GM23338 (cell line): ENCODE data around the gene THTPA. TPM values are rescaled to one million over a fixed set of nuclear protein-coding genes. Genes with fewer than 3 reads are reported as not detected.

Source experiments
- ATAC-seq: fragments of 200-7000 bp; cut with Tn5 transposase; 3 replicates; pipeline ENCODE4 v1.9.1; 2020
- DNase-seq: peaks from one replicate; pipeline ENCODE4 v3.0.0-alpha.2; 2015; ENCODE audit warnings: low spot score
- H2AFZ ChIP-seq: fragments of 200-600 bp; sonication (generic); 2 replicates; pipeline ENCODE4 v1.8.0; 2016; ENCODE audit warnings: antibody characterized with exemption, mild to moderate bottlenecking, moderate library complexity
- H3F3A ChIP-seq: fragments of 200-600 bp; sonication (generic); replicated peaks from 2 replicates; pipeline ENCODE4 v1.8.0; 2017; ENCODE audit warnings: antibody characterized with exemption, mixed run types, low read depth
- H3K27ac ChIP-seq: fragments of 200-600 bp; sonication (generic); 2 replicates; pipeline ENCODE4 v1.6.1; 2016; ENCODE audit warnings: low read depth
- H3K27me3 ChIP-seq: fragments of 200-600 bp; sonication (generic); 2 replicates; pipeline ENCODE4 v1.8.0; 2016; ENCODE audit warnings: mild to moderate bottlenecking, mixed run types, moderate library complexity; ENCODE audit not compliant: insufficient read depth
- H3K36me3 ChIP-seq: fragments of 200-600 bp; sonication (generic); 2 replicates; pipeline ENCODE4 v1.8.0; 2016; ENCODE audit warnings: mild to moderate bottlenecking; ENCODE audit not compliant: insufficient read depth
- H3K4me1 ChIP-seq: fragments of 200-600 bp; sonication (generic); 2 replicates; pipeline ENCODE4 v1.8.0; 2016; ENCODE audit warnings: mild to moderate bottlenecking, moderate library complexity; ENCODE audit not compliant: insufficient read depth
- H3K4me2 ChIP-seq: fragments of 200-600 bp; sonication (generic); 2 replicates; pipeline ENCODE4 v1.7.1; 2017; ENCODE audit warnings: mixed run types
- H3K4me3 ChIP-seq: fragments of 200-600 bp; sonication (generic); 2 replicates; pipeline ENCODE4 v1.6.1; 2016; ENCODE audit warnings: mixed run types
- H3K79me2 ChIP-seq: fragments of 200-600 bp; sonication (generic); replicated peaks from 2 replicates; pipeline ENCODE4 v1.8.0; 2017; ENCODE audit warnings: mild to moderate bottlenecking; ENCODE audit not compliant: insufficient read depth
- H3K9me2 ChIP-seq: fragments of 200-600 bp; sonication (generic); 2 replicates; pipeline ENCODE4 v1.8.0; 2017; ENCODE audit not compliant: insufficient read depth
- H4K20me1 ChIP-seq: fragments of 200-600 bp; sonication (generic); replicated peaks from 2 replicates; pipeline ENCODE4 v1.8.0; 2017; ENCODE audit warnings: mild to moderate bottlenecking; ENCODE audit not compliant: insufficient read depth
- H3K27ac Mint-ChIP-seq: 2 replicates; pipeline ENCODE4 v1.8.0; 2020; ENCODE audit warnings: inconsistent platforms, mild to moderate bottlenecking, moderate library complexity, mixed read lengths
- H3K27me3 Mint-ChIP-seq: 3 replicates; pipeline ENCODE4 v1.8.0; 2022; ENCODE audit warnings: low read depth, mild to moderate bottlenecking, moderate library complexity, mixed read lengths, inconsistent platforms; ENCODE audit not compliant: insufficient read depth, poor library complexity
- H3K36me3 Mint-ChIP-seq: 3 replicates; pipeline ENCODE4 v1.8.0; 2021; ENCODE audit warnings: low read depth, mild to moderate bottlenecking, inconsistent platforms, moderate library complexity, mixed read lengths
- H3K4me1 Mint-ChIP-seq: 3 replicates; pipeline ENCODE4 v1.8.0; 2020; ENCODE audit warnings: mild to moderate bottlenecking, inconsistent platforms, mixed read lengths
- H3K4me3 Mint-ChIP-seq: 3 replicates; pipeline ENCODE4 v1.8.0; 2021; ENCODE audit warnings: moderate library complexity, mild to moderate bottlenecking, inconsistent platforms, mixed read lengths
- H3K9me3 Mint-ChIP-seq: 3 replicates; pipeline ENCODE4 v1.8.0; 2020; ENCODE audit warnings: moderate library complexity, mild to moderate bottlenecking, inconsistent platforms, mixed read lengths
- CTCF ChIP-seq, 2 experiments: fragments of 200-600 bp in 1 of 2; sonication (generic) in 1 of 2; conservative IDR thresholded peaks; 2 replicates each; pipeline versions ENCODE4 v1.5.1 to v1.6.1; 2016 to 2017; ENCODE audit warnings: antibody characterized with exemption in 2 of 2, low read depth in 2 of 2, mild to moderate bottlenecking in 2 of 2, moderate library complexity in 1 of 2
- NANOG ChIP-seq: IDR thresholded peaks from 2 replicates; pipeline ENCODE4 v1.6.1; 2016; ENCODE audit warnings: antibody characterized with exemption, borderline replicate concordance
- REST ChIP-seq: IDR thresholded peaks from one replicate; pipeline ENCODE4 v1.6.1; 2018; ENCODE audit warnings: antibody characterized with exemption; ENCODE audit not compliant: unreplicated experiment
- STAT1 ChIP-seq: IDR thresholded peaks from one replicate; pipeline ENCODE4 v1.6.1; 2016; ENCODE audit warnings: antibody characterized with exemption; ENCODE audit not compliant: unreplicated experiment
- ZNF331 ChIP-seq: fragments of 250-450 bp; sonication (Bioruptor Pico); IDR thresholded peaks from 2 replicates; pipeline ENCODE4 v1.5.0; 2020; ENCODE audit warnings: low read depth, mild to moderate bottlenecking, moderate library complexity
- ZNF462 ChIP-seq: fragments of 250-450 bp; sonication (Bioruptor Pico); IDR thresholded peaks from 2 replicates; pipeline ENCODE4 v1.5.0; 2020; ENCODE audit warnings: mild to moderate bottlenecking, moderate library complexity
- polyA plus RNA-seq: library from polyadenylated mRNA; unstranded; fragments of >200 nt; fragmentation: Nextera tagmentation; extraction: Ambion mirVana; gene quantifications from 2 replicates; pipeline ENCODE4 v1.2.1, GENCODE V29; 2016
- total RNA-seq: library from RNA; depleted of rRNA; stranded (reverse); fragments of >200 nt; shearing (Covaris generic); gene quantifications from 2 replicates; pipeline ENCODE4 v1.2.3, GENCODE V29; 2014

The THTPA gene
- total and polyA plus RNA-seq, 2 experiments from 2014 or later: 8.6 to 21.3 TPM

GRCh38 chr14:23572836-23573235, 16.8 kb downstream of the THTPA start:
- Mint-ChIP-seq H3K27ac (no peak overlapping the region), H3K4me3 (no peak overlapping the region), H3K9me3 (peaks cover 4% of the 10 kb centered on the region; the same call in 2 of the 3 replicates), H3K36me3 (peaks cover 29% of the 10 kb centered on the region), H3K27me3 (peaks cover 33% of the 10 kb centered on the region), H3K4me1 (peaks cover 53% of the 10 kb centered on the region)
- Histone ChIP-seq H4K20me1 (peaks cover 18% of the 10 kb centered on the region), H3K36me3 (no peaks in the 10 kb centered on the region), H3K4me2 (no peak overlapping the region), H3K4me1 (peaks cover 19% of the 10 kb centered on the region), H3K79me2 (peaks cover 10% of the 10 kb centered on the region), H2AFZ (no peak overlapping the region), H3K4me3 (no peak overlapping the region), H3K27me3 (peaks cover 32% of the 10 kb centered on the region), H3K27ac (no peak overlapping the region), H3F3A (peaks cover 14% of the 10 kb centered on the region), H3K9me2 (no peaks in the 10 kb centered on the region)
- ATAC-seq (no peak), DNase-seq (no peak)
- TF ChIP-seq CTCF (conservative IDR thresholded peaks at IDR 0.05; ENCODE audit: low read depth in 2 of 2): no peak
- no peak for TF ChIP-seq NANOG
- TF ChIP-seq ZNF331: no peak
- TF ChIP-seq ZNF462 (CRISPR knock-in tag): no peak
- no peak for TF ChIP-seq STAT1
- TF ChIP-seq REST: no peak
